ENCODE results near the gene PPIL1. TPM values are rescaled to one million over a fixed set of nuclear protein-coding genes. Genes with fewer than 3 reads are reported as not detected.
A peak's percentile ranks its signal among the peaks of the same experiment; 100 is the strongest.

Gene PPIL1
- total RNA-seq, 1 donor from 2014 or later, result 29.1 TPM

DNA sequence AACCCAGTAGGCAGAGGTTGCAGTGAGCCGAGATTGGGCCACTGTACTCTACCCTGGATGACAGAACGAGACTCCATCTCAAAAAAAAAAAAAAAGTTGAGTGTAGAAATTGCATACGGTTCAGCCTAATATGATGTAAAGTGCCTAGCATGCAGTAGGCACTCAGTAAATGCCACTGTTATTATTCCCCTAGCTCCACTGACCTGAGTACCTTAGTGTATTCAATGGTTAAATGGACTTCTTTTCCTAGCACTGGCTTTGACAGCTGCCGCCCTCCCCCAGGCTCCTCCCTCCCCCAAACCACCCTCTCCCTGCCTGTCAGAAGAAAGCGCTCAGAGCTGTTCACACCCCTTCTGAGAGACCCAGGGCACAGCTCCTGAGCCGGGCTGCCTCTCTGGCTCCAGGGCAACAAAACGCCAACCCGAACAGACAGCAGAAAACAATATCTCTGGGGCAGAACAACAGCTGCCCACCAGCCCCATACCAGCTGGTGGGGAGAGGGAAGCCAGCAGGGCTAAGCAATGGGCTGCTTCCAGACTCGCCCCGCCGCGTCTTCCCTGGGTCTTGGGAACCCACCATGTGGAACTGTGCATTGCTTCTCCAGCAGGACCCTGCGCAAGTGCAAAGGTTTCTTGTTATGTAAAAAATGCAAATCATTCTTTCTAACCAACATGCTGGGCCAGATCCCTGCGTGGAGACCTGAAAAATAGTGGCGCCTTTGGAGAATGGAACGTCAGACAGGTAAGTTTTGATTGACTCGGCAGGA, 39.8 kb downstream of the PPIL1 start:
- DNase-seq, result peak; percentile 91

DNA sequence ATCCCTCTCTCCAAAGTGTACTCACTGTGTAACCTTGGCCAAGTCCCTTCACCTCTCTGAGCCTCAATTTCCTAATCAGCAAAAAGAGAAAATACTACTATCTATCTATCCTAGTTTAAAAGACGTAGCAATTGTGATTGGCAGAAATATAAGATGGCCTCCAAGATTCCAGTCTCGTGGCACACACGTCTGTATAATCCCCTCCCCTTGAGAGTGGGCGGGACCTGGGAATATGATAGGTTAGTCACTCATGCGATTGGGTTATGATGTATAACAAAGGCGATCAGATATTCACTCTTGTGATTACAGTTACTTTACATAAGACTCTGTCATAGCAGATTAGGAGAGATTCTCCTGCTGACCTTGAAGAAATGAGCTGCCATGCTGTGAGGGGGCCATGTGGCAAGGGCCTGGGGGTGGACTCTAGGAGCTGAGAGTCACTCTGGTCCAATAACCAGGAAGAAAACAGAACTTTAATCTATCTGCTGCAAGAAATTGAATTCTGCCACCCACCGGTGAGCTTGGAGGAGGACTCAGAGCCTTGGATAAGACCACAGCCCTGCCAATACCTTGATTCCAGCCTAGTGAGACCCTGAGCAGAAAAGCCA, 41.3 kb downstream of the PPIL1 start:
- no peak for DNase-seq

GRCh38 chr6:36832313-36832712, 42.3 kb downstream of the PPIL1 start:
- DNase-seq, result no peak

DNA sequence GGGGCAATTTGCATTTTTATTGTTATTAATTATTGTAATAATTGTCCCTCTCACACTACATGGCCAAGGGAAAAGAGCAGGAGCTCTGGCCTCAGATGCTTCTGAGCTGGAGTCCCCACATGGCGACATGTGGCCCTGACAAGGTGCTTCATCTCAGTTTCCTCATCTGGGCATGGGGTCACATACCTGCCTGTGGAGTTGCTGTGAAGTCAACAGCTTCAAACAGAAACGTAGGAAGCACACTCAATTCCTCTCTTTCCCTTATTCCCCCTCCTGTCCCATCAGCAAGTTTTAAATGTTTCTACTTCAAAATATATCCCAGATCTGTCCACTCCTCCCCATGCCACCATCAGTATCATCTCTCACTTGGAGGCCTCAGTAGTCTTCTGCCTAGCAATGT, 44.0 kb downstream of the PPIL1 start:
- no peak for DNase-seq

DNA sequence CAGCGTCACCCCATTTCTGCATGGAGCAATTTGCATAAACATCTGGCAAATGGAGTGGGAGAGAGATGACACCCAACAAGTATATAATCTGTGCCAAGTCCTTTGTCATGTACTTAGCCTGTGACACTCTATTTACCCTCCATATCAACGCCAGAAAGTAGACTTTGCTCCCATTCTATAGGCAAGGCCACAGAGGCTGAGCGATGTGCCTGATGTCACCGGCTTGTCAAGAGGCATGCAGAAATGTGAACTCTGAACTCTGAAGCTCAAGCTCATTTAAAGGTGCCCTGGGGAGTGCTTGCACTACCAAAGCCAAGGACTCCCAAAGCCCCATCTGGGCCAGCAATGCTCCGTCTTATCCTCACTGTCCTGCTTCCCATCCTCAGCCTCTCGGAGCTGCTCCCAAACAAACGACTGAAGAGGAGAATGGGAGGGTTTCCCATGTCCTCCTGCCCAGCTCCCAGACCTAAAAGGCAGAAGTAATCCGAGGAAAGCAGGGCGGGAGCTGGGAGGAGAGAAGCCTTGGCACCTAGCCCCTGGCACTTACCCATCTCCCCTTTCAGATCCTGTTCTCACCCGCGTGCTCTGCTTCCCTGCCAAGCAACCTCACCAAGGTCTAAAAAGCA, 44.6 kb downstream of the PPIL1 start:
- peak; percentile 93 for DNase-seq

DNA sequence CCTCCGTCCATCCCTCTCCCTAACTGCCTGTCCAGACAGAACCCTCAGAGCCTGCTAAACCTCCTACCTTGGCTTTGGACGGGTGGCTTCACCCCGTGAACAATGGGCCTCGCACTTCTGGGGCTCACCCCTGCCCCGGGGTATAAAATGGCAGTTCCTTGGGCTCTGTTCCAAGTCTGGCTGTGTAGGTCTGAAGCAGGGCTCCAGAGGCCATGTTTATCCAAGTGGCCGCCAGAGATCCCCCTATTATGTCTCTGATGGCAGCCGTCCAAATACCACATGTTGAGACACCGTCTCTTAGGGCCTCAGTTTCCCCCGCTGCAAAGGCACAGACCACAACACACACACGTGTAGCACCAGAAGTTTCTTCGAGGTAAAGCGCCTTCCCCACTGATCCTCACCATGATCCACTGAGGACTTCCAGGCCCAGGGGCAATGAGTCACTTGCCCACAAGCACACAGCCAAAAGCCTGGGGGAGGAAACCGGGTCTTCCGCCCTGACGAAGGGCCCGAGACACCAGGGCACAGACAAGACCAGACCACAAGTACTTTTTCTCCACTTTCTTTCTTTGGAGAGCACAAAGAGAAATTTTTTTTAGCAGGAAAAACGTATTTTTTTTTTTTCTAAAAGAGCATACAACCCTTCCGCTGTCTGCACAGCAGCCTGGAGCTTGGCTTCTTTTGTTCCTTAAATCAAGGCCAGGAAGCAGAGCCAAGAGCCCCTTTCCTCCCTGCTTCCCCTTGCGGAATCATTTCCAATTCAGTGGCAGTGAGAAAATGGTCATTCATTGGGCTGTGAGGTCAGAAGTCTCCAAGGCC, 47.1 kb downstream of the PPIL1 start:
- peak; percentile 67 for DNase-seq

DNA sequence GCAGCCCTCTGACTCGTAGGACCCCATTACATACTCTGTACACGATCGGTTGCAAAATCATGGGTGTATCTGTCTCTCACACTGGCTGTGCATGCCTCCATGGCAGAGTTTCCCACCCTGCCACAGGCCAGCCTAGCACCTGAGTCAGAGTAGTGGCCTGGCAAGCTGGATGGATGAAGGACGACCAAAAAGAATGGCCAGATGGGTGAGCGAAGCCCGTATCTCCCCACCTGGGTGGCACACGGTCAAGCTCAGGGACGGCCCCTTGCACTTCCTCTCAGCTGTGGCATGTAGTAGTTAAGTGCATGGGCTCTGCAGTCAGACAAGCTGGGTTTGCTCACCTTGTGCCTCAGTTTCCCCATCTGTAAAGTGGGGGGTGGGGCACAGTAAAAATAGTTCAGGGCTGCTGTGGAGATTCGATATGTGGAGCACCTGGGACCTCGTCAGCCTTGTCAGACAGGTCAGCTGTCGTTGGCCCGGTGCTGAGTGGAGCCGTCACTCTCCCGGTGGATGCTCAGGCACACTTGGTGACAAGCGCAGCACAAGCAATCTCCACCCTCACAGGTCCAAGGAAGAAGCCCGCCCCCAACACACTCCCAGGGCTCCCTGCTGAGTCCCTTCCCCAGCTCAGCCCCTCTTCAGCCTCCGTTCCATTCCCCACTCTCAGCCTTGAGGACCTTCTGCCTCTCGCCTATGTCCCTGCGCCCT, 47.9 kb downstream of the PPIL1 start:
- DNase-seq, result no peak

DNA sequence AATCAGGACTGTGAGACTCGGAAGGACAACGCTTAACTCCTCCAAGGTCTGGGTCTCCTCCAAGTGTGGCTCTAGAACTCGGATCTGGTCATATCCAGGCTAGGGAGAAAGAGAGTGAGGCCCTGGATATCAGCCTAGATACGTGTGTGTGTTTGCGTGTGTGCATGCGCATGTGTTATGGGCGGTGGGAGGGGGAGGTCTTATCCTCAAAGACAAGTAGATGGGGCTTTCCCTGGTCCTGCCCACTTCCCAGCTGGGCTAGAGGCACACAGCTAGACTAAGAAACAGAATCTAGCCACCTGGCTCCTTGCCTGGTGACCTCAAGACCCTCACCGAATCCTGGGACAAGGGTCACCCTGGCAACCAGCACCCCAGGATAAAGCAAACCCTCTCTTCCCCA, 48.6 kb downstream of the PPIL1 start:
- no peak for DNase-seq

DNA sequence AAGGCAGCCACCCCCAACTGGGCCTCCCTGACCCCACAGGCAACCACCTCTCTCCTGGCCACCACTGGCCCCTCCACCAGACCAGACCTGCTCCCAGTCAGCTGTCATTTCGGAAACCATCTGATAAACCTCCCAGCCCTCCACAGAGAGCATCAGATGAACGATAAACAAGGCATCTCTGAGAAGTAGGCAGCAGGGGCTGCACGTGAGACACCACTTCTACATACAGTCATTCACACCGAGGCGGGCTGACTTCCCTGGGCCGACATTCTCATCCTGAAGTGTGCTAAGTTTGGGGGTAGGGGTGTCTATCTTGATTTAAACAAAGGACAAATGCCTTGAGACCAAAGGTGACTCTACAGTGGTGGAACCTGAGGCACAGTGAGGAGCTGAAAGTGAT, 49.2 kb downstream of the PPIL1 start:
- DNase-seq, result no peak

DNA sequence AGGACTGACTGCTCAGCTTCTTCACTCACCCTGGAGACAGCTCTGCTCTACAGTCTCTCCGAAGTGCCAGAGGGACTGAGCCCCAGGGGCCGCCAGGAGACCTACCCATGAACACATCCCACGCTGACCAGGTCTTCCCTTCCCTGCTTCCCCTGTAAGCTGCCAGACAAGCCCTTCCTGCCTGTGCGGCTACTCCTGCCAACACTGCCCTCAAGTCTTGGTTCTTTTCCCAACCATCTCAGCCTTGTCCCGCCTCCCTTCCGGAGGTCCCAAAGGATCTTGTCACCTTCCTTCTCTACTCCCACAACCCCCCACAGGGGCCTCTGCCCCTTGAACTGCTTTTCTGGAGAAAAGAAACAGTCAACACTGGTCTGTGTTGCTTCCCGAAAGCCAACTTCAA, 50.4 kb downstream of the PPIL1 start:
- DNase-seq, result no peak

DNA sequence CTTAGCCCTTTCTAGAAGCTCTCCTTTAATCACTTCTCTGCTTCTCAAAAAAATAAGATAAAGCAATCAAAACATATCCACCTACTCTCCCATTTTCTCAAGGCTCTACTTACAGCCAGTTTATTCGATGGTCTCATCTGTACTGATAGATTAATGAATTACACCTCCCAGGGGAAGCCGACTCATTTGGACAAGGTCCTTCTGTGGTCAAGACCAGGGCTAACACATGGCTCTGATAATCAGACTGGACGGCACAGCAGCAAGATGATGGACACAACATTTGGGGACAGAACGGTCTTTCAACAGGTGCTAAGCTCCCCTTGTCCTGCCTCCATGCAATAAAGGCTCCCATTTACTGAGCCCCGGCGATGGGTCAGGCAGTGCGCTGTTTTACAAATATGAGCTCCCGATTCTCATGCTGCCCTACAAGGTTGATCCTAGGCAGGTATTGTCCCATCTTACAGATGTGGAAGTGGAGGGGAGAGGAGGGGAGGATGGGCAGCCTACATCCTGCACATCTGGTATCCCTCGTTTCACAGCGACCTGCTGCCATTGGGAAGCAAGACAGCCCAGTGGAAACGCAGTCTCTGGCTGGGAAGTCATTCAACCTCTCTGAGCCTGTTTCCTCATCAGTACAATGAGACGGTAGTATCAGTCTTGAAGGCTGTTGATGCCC, 51.0 kb downstream of the PPIL1 start:
- DNase-seq, result no peak

DNA sequence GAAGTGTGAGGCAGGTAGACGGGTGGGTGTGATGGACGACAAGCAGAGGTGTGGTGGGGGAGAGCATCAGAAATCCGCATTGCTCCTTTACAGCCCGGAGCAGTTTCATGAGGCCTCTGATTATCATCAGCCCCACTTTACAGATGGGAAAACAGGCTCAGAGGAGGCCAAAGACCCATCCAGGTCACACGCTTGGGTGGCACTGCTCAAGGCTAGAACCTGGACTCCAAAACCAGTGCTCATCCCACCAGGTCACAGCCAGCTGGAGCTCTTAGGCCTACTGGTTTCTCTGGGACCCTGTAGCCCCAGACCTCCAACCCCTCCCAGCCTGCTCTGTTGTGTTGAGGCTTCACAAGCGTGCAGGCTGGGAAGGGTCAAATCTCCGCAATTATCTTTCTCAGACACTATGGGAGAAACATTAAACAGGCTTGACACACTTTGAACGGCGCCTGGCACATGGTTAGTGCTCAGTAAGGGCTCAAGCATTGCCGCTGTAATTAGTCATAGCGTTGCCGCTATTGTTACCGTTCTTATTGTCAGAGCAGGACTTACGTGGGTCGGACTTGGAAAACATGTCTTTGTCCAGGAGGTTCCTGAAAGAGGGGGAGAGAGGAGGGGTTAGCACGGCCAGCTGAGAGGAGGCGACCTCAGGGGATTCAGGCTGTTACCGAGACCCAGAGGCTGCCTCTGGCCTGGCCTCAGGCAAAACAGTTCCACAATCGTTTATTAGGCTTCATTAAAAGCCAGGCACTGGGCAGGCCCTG, 51.9 kb downstream of the PPIL1 start:
- peak; percentile 44 for DNase-seq

- DNase-seq, result no peak
Observed at GRCh38 chr6:36821581-36822335, 52.8 kb downstream of the PPIL1 start.

GRCh38 chr6:36820700-36821580, 53.7 kb downstream of the PPIL1 start:
- no peak for DNase-seq

DNA sequence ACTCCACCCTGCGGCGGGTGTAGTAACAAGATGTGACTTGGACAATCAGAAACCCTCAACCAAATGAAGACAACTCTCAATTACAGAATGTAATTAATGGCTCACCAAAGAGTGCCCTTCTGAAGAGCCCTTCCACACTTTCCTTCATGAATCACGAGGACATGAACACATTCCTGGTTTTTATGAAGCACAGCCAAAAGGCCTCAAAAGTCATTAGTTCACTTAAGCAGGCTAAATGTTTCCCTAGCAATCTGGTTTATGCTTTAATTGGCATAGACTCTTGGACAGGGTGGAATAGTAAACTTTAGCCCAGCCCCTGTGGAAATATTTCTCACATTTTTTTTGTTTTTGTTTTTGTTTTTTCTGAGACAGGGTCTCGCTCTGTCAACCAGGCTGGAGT, 55.8 kb downstream of the PPIL1 start:
- DNase-seq, result no peak

- DNase-seq, result no peak
Observed at GRCh38 chr6:36817847-36818246, 56.8 kb downstream of the PPIL1 start.

- no peak for DNase-seq
Observed at GRCh38 chr6:36817176-36817817, 57.3 kb downstream of the PPIL1 start.

DNA sequence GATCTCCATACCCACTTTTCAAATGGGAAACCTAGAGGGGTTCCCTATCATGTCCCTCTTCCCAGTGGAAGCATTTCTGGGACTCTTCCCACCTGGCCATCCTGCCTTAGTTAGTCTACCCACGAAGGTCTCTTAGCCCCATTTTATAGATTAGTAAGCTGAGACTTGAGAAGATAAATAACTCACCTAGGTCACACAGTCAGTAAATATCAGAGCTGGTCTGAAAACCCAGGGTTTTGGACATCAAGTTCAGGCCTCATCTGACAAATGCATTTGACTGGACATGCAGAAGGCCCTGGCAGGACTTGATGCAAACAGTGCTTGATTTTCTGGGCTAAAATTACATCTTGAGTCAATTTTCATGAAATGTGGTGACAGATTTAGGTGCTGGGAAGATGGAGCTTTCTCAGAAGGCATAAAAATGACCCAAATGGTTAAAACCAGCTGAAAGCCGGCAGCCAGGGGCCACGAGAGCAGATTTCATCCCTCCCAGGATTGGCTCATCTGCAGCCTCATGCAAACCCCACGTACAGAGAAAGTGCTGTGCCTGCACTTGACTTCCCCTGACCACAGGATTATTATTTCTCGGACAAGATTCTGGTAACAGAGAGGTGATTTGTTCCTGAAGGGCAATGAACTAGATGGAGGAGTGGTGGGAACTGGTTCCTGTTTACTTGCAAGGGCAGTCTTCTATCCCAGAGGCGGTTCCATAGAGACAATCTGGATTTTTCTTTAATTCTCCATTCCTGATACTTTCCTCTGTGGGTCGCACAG, 58.5 kb downstream of the PPIL1 start:
- no peak for DNase-seq
